Retinal pigment epithelial cell (primary cell): ENCODE measurements around the gene KCNK10.

ENCODE experiments used
- DNase-seq: peaks from one replicate; pipeline ENCODE4 v3.0.0-alpha.2; 2010; ENCODE audit warnings: low read depth
- H3K4me3 ChIP-seq: 2 replicates; pipeline ENCODE4 v1.5.1; 2011; ENCODE audit warnings: mild to moderate bottlenecking, low read length, control low read depth, moderate library complexity
- CTCF ChIP-seq: conservative IDR thresholded peaks from 2 replicates; pipeline ENCODE4 v1.5.1; 2011; ENCODE audit warnings: low read depth, low read length, control low read depth, inconsistent platforms

The KCNK10 gene

GRCh38 chr14:88326352-88327103 is 3.5 kb upstream of the KCNK10 start:
- DNase-seq = no peak
- no peak for TF ChIP-seq CTCF
- no peak overlapping the region for H3K4me3 ChIP-seq

- TF ChIP-seq CTCF = no peak
- no peak overlapping the region for H3K4me3 ChIP-seq
Observed at GRCh38 chr14:88325883-88326282, 2.8 kb upstream of the KCNK10 start.

GRCh38 chr14:88324930-88325329 is 1.9 kb upstream of the KCNK10 start:
- TF ChIP-seq CTCF = no peak
- DNase-seq = no peak
- no peak overlapping the region for H3K4me3 ChIP-seq

More at GRCh38 chr14:88325883-88326282, 2.8 kb upstream of the KCNK10 start:
- no peak for DNase-seq

- no peak for TF ChIP-seq CTCF
- no peak for DNase-seq
- no peak overlapping the region for H3K4me3 ChIP-seq
Observed at GRCh38 chr14:88324491-88324890, 1.4 kb upstream of the KCNK10 start.

GRCh38 chr14:88323523-88324199 is 592 bp upstream of the KCNK10 start:
- no peak for TF ChIP-seq CTCF
- no peak for DNase-seq
- H3K4me3 ChIP-seq = peak overlapping the region; percentile 32

- H3K4me3 ChIP-seq = no peak overlapping the region
- DNase-seq = no peak
- TF ChIP-seq CTCF = no peak
Observed at GRCh38 chr14:88322504-88323085, 474 bp downstream of the KCNK10 start.
